Mesenchymal stem cell (in vitro differentiated cells and primary cell): Measurements from ENCODE around the gene LY6G5C.

Experiments
- DNase-seq: peaks from one replicate; pipeline ENCODE4 v3.0.0-alpha.2; 2013
- H2AFZ ChIP-seq: one replicate; pipeline ENCODE4 v1.6.1; 2013; ENCODE audit warnings: low read depth, mild to moderate bottlenecking, control low read depth, inconsistent platforms, low read length, moderate library complexity
- H2AK5ac ChIP-seq: 2 replicates; pipeline ENCODE4 v1.6.1; 2013; ENCODE audit warnings: low read length, moderate library complexity, mild to moderate bottlenecking, inconsistent platforms; ENCODE audit not compliant: severe bottlenecking
- H2BK120ac ChIP-seq: one replicate; pipeline ENCODE4 v1.6.1; 2013; ENCODE audit warnings: low read depth, mild to moderate bottlenecking, inconsistent platforms, low read length, moderate library complexity
- H2BK12ac ChIP-seq, 2 experiments: one replicate each; pipeline ENCODE4 v1.6.1; 2013; ENCODE audit warnings: inconsistent platforms in 2 of 2, low read length in 2 of 2, mild to moderate bottlenecking in 2 of 2, moderate library complexity in 2 of 2, control low read depth in 1 of 2
- H2BK15ac ChIP-seq: one replicate; pipeline ENCODE4 v1.6.1; 2013; ENCODE audit warnings: mild to moderate bottlenecking, low read depth, inconsistent platforms; ENCODE audit not compliant: poor library complexity, severe bottlenecking
- H2BK5ac ChIP-seq: 2 replicates; pipeline ENCODE4 v1.6.1; 2013; ENCODE audit warnings: low read depth, mild to moderate bottlenecking, low read length, control low read depth, inconsistent platforms; ENCODE audit not compliant: poor library complexity, severe bottlenecking
- H3K14ac ChIP-seq, 2 experiments: one replicate each; pipeline ENCODE4 v1.6.1; 2013; ENCODE audit warnings: inconsistent platforms in 2 of 2, low read length in 2 of 2, control low read depth in 1 of 2, mild to moderate bottlenecking in 1 of 2, moderate library complexity in 1 of 2
- H3K18ac ChIP-seq, 2 experiments: one replicate each; pipeline ENCODE4 v1.6.1; 2013; ENCODE audit warnings: inconsistent platforms in 2 of 2, low read length in 2 of 2, control low read depth in 1 of 2, low read depth in 1 of 2, mild to moderate bottlenecking in 1 of 2
- H3K23ac ChIP-seq, 2 experiments: one replicate each; pipeline ENCODE4 v1.6.1; 2013; ENCODE audit warnings: inconsistent platforms in 2 of 2, low read length in 2 of 2, mild to moderate bottlenecking in 2 of 2, moderate library complexity in 2 of 2, control low read depth in 1 of 2
- H3K27ac ChIP-seq: 2 replicates; pipeline ENCODE4 v1.5.1; 2013; ENCODE audit warnings: mild to moderate bottlenecking, moderate library complexity, low read length, control low read depth, inconsistent platforms; ENCODE audit not compliant: poor library complexity, severe bottlenecking
- H3K27me3 ChIP-seq, 2 experiments: 2 replicates each; pipeline versions ENCODE4 v1.6.1 to v1.7.0; 2013; ENCODE audit warnings: low read length in 2 of 2, mild to moderate bottlenecking in 2 of 2, moderate library complexity in 2 of 2, control low read depth in 1 of 2, inconsistent platforms in 1 of 2; ENCODE audit not compliant: control insufficient read depth in 1 of 2, insufficient read depth in 1 of 2
- H3K36me3 ChIP-seq, 2 experiments: 2 replicates each; pipeline versions ENCODE4 v1.6.1 to v1.7.0; 2013; ENCODE audit warnings: low read length in 2 of 2, control low read depth in 1 of 2, inconsistent platforms in 1 of 2, low read depth in 1 of 2, mild to moderate bottlenecking in 1 of 2; ENCODE audit not compliant: insufficient read depth in 2 of 2, control insufficient read depth in 1 of 2
- H3K4ac ChIP-seq, 2 experiments: one replicate each; pipeline ENCODE4 v1.6.1; 2013; ENCODE audit warnings: inconsistent platforms in 2 of 2, low read length in 2 of 2, mild to moderate bottlenecking in 2 of 2, moderate library complexity in 2 of 2, control low read depth in 1 of 2, low read depth in 1 of 2
- H3K4me1 ChIP-seq: 2 replicates; pipeline ENCODE4 v1.6.1; 2013; ENCODE audit warnings: low read depth, low read length, control low read depth; ENCODE audit not compliant: control insufficient read depth, insufficient read depth
- H3K4me2 ChIP-seq: 2 replicates; pipeline ENCODE4 v1.6.1; 2013; ENCODE audit warnings: low read length, mild to moderate bottlenecking, inconsistent platforms; ENCODE audit not compliant: poor library complexity, severe bottlenecking
- H3K4me3 ChIP-seq, 2 experiments: 2 replicates each; pipeline versions ENCODE4 v1.5.1 to v1.7.0; 2013; ENCODE audit warnings: low read length in 2 of 2, mild to moderate bottlenecking in 2 of 2, control low read depth in 1 of 2, low read depth in 1 of 2; ENCODE audit not compliant: insufficient read depth in 1 of 2
- H3K79me1 ChIP-seq: replicated peaks from 2 replicates; pipeline ENCODE4 v1.6.1; 2013; ENCODE audit warnings: mild to moderate bottlenecking, control low read depth, low read length, inconsistent platforms; ENCODE audit not compliant: poor library complexity, severe bottlenecking
- H3K9ac ChIP-seq: 2 replicates; pipeline ENCODE4 v1.7.0; 2013; ENCODE audit warnings: mild to moderate bottlenecking, low read length, moderate library complexity
- H3K9me3 ChIP-seq: 2 replicates; pipeline ENCODE4 v1.7.0; 2013; ENCODE audit warnings: mild to moderate bottlenecking, low read length; ENCODE audit not compliant: control insufficient read depth
- H4K8ac ChIP-seq: one replicate; pipeline ENCODE4 v1.6.1; 2013; ENCODE audit warnings: inconsistent platforms, mild to moderate bottlenecking, low read length, moderate library complexity
- H4K91ac ChIP-seq: one replicate; pipeline ENCODE4 v1.6.1; 2013; ENCODE audit warnings: mild to moderate bottlenecking, low read length, inconsistent platforms
- WGBS: methylation state at CpG from one replicate; pipeline ENCODE4 v1.1.7; 2013; ENCODE audit warnings: mixed read lengths; 5-methylcytosine and 5-hydroxymethylcytosine counted together

The LY6G5C gene

GRCh38 chr6:31666337-31666965, 14.4 kb downstream of the LY6G5C start:
- peak overlapping the region; percentile 97 for H3K9ac ChIP-seq
- WGBS: 9% methylated on average over 15 of the region's 15 CpGs
- H4K91ac ChIP-seq: peak overlapping the region; percentile 95
- no peaks in the 10 kb centered on the region for H3K27me3 ChIP-seq
- H3K4me2 ChIP-seq: peak overlapping the region; percentile 84
- H3K4me3 ChIP-seq: peak overlapping the region; percentile 97 to 99
- peak overlapping the region; percentile 96 to 99 for H3K18ac ChIP-seq
- no peak overlapping the region for H2BK120ac ChIP-seq
- peak overlapping the region; percentile 94 for H3K4ac ChIP-seq
- peak; percentile 27 for DNase-seq
- peak overlapping the region in 1 of 2 experiments; percentile 87 for H3K14ac ChIP-seq
- H3K9me3 ChIP-seq: no peaks in the 10 kb centered on the region
- H3K27ac ChIP-seq: peak overlapping the region; percentile 73
- peak overlapping the region; percentile 88 for H2BK15ac ChIP-seq
- H3K79me1 ChIP-seq: peaks cover 39% of the 10 kb centered on the region
- peaks cover 58 to 69% of the 10 kb centered on the region in 2 experiments for H3K36me3 ChIP-seq
- peak overlapping the region; percentile 81 for H2BK5ac ChIP-seq
- peak overlapping the region; percentile 38 to 86 for H3K23ac ChIP-seq
- H4K8ac ChIP-seq: peak overlapping the region; percentile 99
- H2BK12ac ChIP-seq: no peak overlapping the region
- peak overlapping the region; percentile 64 for H2AK5ac ChIP-seq
- peaks cover 18% of the 10 kb centered on the region for H3K4me1 ChIP-seq
- H2AFZ ChIP-seq: peak overlapping the region; percentile 73

- Histone ChIP-seq H2BK5ac (peak within 1 kb of the TSS; percentile 81), H3K14ac (peak within 1 kb of the TSS in 1 of 2 experiments; percentile 90), H2BK120ac (peak within 1 kb of the TSS; percentile 19), H4K91ac (peak within 1 kb of the TSS; percentile 95), H3K27me3 (no peaks in the 10 kb centered on the region), H3K79me1 (peaks cover 36% of the 10 kb centered on the region), H2BK15ac (peak within 1 kb of the TSS; percentile 88), H3K4me1 (peaks cover 22% of the 10 kb centered on the region), H3K27ac (peak within 1 kb of the TSS; percentile 89), H3K4me2 (peak within 1 kb of the TSS; percentile 90), H3K36me3 (peaks cover 51 to 61% of the 10 kb centered on the region in 2 experiments), H3K9me3 (no peaks in the 10 kb centered on the region), H3K9ac (peak within 1 kb of the TSS; percentile 97), H3K23ac (peak within 1 kb of the TSS; percentile 38 to 86), H3K4me3 (peak within 1 kb of the TSS; percentile 97 to 99), H3K4ac (peak within 1 kb of the TSS; percentile 94), H2AK5ac (peak within 1 kb of the TSS; percentile 64), H3K18ac (peak within 1 kb of the TSS; percentile 96 to 99), H2BK12ac (peak within 1 kb of the TSS in 1 of 2 experiments; percentile 21), H2AFZ (peak within 1 kb of the TSS; percentile 74), H4K8ac (peak within 1 kb of the TSS; percentile 99)
- WGBS: 0% methylated on average over 53 of the region's 63 CpGs
- DNase-seq: peak; percentile 98
These were observed 15.1 kb downstream of the LY6G5C start, which contains the start of gene CSNK2B for GRCh38 chr6:31665501-31666336. TSS of gene CSNK2B (plus strand) at chr6:31666080. CDS start at chr6:31666832, 752 bp downstream.

GRCh38 chr6:31664790-31665500, 15.9 kb downstream of the LY6G5C start, which contains the start of gene GPANK1:
TSS of gene GPANK1 (minus strand) at chr6:31664997. CDS start at chr6:31664478, 519 bp downstream.
- peak within 1 kb of the TSS; percentile 89 for H3K27ac ChIP-seq
- peak within 1 kb of the TSS; percentile 82 for H4K8ac ChIP-seq
- under 1% methylated on average over 31 of the region's 39 CpGs for WGBS
- peak within 1 kb of the TSS; percentile 97 for H3K9ac ChIP-seq
- H2BK120ac ChIP-seq: peak within 1 kb of the TSS; percentile 65
- peak within 1 kb of the TSS; percentile 90 for H3K4me2 ChIP-seq
- peak within 1 kb of the TSS; percentile 86 for H4K91ac ChIP-seq
- DNase-seq: peak; percentile 98
- no peaks in the 10 kb centered on the region for H3K9me3 ChIP-seq
- H2AK5ac ChIP-seq: peak within 1 kb of the TSS; percentile 82
- H3K4ac ChIP-seq: peak within 1 kb of the TSS; percentile 93 to 94
- H3K4me1 ChIP-seq: peaks cover 22% of the 10 kb centered on the region
- peak within 1 kb of the TSS; percentile 75 to 97 for H3K4me3 ChIP-seq
- peak within 1 kb of the TSS in 1 of 2 experiments; percentile 90 for H3K14ac ChIP-seq
- peak within 1 kb of the TSS; percentile 92 to 96 for H3K18ac ChIP-seq
- H2BK12ac ChIP-seq: peak within 1 kb of the TSS; percentile 55 to 73
- H2BK15ac ChIP-seq: peak within 1 kb of the TSS; percentile 54
- peaks cover 32% of the 10 kb centered on the region for H3K79me1 ChIP-seq
- H3K36me3 ChIP-seq: peaks cover 44 to 53% of the 10 kb centered on the region in 2 experiments
- peak within 1 kb of the TSS; percentile 53 for H2BK5ac ChIP-seq
- peak within 1 kb of the TSS in 1 of 2 experiments; percentile 86 for H3K23ac ChIP-seq
- H2AFZ ChIP-seq: peak within 1 kb of the TSS; percentile 74
- no peaks in the 10 kb centered on the region for H3K27me3 ChIP-seq
